Raji (cell line): ENCODE data around the gene FNBP1L.

ENCODE experiments used
- POLR2A ChIP-seq: IDR thresholded peaks from 2 replicates; pipeline ENCODE4 v1.6.1; 2011; ENCODE audit warnings: low read depth, low read length, control low read depth; ENCODE audit not compliant: insufficient read depth

The FNBP1L gene

GRCh38 chr1:93463960-93464359 is 16.0 kb downstream of the FNBP1L start:
- TF ChIP-seq POLR2A: no peak

- no peak for TF ChIP-seq POLR2A
These were observed 19.7 kb downstream of the FNBP1L start for GRCh38 chr1:93467606-93468005.

DNA sequence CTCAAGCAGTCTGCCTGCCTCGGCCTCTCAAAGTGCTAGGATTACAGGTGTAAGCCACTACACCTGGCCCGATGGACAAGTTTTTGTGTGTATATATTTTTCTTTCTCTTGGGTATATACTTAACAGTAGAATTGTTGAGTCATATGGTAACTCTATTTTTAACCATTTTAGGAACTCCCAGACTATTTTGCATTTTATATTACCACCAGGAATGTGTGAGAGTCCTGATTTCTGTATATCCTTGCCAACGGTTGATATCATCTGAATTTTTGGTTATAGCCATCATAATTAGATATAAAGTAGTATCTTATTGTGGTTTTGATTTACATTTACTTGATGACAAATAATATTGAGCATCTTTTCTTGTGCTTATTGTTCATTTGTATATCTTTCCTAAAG is 20.7 kb downstream of the FNBP1L start:
- no peak for TF ChIP-seq POLR2A

DNA sequence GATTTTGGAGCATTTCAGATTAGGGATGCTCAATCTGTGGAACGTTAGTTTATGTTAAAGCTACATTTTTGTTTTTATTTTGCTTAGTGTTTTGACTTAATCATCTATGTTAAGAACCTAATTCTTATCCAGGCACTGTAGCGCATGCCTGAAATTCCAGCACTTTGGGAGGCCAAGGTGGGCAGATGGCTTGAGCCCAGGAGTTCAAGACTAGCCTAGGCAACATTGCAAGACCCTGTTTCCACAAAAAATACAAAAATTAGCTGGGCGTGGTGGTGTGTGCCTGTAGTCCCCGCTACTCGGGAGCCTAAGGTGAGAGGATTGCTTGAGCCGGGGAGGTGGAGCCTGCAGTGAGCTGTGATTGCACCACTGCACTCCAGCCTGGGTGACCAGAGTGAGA is 23.4 kb downstream of the FNBP1L start:
- TF ChIP-seq POLR2A: no peak

GRCh38 chr1:93471911-93472310 is 24.0 kb downstream of the FNBP1L start:
- no peak for TF ChIP-seq POLR2A

GRCh38 chr1:93474321-93474720 is 26.4 kb downstream of the FNBP1L start:
- TF ChIP-seq POLR2A: no peak

GRCh38 chr1:93475681-93476080 is 27.8 kb downstream of the FNBP1L start:
- no peak for TF ChIP-seq POLR2A

- no peak for TF ChIP-seq POLR2A
These were observed 35.3 kb downstream of the FNBP1L start for GRCh38 chr1:93483200-93483599.

- TF ChIP-seq POLR2A: no peak
These were observed 35.7 kb downstream of the FNBP1L start for GRCh38 chr1:93483606-93484005.

GRCh38 chr1:93488207-93488606 is 40.3 kb downstream of the FNBP1L start:
- TF ChIP-seq POLR2A: no peak

- TF ChIP-seq POLR2A: no peak
These were observed 41.8 kb downstream of the FNBP1L start for GRCh38 chr1:93489756-93490155.

DNA sequence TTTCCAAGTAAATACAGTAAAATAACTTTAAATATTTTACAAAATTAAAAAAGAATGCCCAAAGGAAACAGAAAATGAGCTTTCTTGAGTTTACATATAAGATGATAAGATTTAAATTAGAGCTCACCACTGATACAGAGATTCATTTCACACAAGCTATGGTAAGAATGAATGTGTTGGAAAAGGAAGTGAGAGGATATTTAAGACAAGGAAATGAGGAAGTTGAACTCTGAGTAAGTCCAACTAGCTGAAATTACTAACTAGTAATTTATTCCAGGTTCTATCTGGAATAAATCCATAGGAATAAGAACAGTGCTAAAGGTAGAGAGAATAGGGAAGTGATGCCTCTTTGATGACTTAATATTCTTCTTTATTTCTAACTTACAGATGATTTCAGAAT is 42.4 kb downstream of the FNBP1L start:
- no peak for TF ChIP-seq POLR2A

DNA sequence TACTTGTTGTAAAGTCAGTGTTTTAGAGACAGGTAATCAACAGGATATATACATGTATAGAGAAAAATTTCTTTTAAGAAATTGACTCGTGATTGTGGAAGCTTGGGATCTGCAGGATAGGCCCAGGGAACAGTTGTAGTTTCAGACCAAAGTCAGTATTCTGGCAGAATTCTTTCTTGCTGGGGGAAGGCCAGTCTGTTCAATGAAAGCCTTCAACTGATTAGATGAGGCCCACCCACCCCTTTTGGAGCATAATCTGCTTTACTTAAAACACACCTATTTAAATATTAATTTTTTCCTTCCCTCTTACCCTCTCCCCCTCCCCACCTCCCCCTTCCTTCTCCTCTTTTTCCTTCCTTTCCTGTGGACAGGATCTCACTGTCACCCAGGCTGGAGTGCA is 48.0 kb downstream of the FNBP1L start:
- no peak for TF ChIP-seq POLR2A

GRCh38 chr1:93496520-93496919 is 48.6 kb downstream of the FNBP1L start:
- TF ChIP-seq POLR2A: no peak

DNA sequence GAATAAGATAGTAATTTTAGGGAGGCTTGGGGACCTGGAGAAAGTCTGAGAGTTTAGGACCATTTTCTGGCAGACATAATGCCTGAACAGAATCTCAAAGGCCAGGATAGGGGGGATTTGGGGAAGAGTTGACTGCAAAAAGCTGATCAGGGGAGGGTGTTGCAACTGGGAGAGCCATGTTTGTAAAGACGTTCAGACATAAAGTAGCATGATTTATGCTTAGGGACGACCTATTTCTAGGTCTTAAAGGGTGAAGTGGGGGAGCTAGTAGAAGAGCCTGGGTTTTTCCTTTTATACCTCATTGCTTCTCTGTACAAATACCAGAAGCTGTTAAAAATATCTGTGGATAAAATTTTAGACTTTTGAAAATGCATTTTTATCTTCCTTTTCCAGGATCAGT is 51.2 kb downstream of the FNBP1L start:
- TF ChIP-seq POLR2A: no peak

- TF ChIP-seq POLR2A: no peak
These were observed 51.6 kb downstream of the FNBP1L start for GRCh38 chr1:93499533-93499932.

- no peak for TF ChIP-seq POLR2A
These were observed 52.4 kb downstream of the FNBP1L start for GRCh38 chr1:93500275-93500674.

DNA sequence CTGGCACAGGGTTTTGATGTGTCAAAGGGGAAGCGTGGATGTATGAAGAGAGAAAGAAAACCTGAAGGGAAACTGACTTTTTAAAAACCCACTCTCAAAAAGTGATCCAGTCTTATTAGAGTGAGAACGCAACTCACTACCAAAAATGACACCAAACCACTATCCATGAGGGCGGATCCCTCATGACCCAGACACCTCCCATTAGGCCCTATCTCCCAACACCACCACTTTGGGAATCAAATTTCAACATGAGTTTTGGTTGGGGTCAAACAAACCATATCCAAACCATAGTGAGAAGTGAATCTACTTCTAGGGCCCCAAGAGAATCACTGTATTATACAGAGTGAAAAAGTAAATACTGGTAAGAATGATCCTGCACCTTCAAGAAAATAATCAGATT is 53.5 kb downstream of the FNBP1L start:
- no peak for TF ChIP-seq POLR2A
